DMS 273 (cell line): ENCODE measurements around the gene YIPF7.
A peak's percentile ranks its signal among the peaks of the same experiment; 100 is the strongest.

ENCODE experiments used
- DNase-seq: peaks from one replicate; lab custom pipeline; 2025; ENCODE audit not compliant: unreplicated experiment; lab: John Stamatoyannopoulos, UW

Gene YIPF7

DNA sequence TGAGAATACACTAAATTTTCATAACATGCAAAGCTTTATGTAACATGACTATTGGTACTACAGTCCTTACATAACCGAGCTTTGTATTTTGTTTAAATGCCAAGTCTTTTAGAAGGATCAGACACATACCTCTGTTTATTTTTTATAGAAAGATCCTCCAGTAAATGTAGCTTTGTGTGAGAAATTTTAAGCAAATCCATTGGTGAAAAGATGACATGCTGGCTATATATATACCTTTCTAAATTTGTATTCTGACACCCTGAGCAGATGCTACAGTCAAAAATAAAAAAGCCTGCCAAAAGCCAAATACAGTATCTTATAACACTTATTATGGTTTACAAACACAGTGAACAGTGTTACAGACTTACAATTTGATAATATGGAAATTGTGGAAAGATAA, at the start of gene YIPF7:
Gene YIPF7, minus strand, starts transcription at position 201 of the 400 bp plus-strand sequence. CDS start 1,525 bp downstream, outside the sequence.
- no peak for DNase-seq

DNA sequence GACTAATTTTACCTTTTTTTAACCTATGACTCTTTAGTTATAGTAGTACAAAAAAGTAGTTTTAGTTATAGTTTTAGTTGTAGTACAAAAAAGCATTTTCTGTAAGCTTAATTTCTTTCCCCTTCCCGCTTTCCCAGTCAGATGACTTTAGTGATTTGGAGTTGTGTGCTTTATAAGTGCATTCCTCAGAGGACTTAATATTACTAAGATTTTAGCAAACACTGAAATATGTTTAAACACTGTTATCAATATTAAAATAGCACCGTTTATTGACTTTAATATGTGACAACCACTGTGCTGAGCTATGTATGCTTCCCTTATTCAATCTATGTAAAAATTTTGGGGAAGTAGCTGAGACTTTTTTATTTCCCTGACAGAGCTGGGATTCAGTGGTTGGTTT, 49.6 kb upstream of the YIPF7 start:
- DNase-seq: no peak

DNA sequence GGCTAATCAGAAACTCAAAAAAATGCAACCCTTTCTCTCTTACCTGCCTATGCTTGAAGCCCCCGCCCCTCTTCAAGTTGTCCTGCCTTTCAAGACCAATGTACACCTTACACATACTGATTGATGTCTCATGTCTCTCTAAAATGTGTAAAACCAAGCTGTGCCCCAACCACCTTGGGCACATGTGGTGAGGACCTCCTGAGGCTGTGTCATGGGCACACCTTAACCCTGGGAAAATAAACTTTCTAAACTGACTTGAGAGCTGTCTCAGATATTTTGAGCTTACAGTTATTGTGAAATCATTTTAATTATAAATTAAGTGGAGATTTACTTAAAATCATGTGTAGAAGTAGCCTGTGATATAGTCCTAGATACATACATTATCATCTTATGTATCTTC, 49.0 kb upstream of the YIPF7 start:
- DNase-seq: no peak

DNA sequence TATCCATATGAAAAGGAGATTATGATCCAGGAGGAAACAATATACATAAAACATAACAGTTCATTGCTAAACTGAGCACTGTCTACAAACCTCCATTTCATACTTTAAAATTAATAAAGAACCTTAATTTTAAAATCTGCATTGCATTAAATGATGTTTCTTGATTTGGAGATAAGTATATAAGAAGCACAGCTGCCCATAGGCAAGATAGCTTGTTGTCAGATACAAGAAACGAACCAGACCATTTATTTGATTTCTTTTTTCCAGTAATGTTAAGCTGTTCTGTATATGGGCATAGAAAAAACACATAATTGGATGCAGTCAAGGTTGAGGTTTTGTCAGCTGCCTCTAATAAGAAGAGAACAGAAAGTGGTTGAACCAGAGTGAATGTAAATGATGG, 33.2 kb upstream of the YIPF7 start:
- no peak for DNase-seq

DNA sequence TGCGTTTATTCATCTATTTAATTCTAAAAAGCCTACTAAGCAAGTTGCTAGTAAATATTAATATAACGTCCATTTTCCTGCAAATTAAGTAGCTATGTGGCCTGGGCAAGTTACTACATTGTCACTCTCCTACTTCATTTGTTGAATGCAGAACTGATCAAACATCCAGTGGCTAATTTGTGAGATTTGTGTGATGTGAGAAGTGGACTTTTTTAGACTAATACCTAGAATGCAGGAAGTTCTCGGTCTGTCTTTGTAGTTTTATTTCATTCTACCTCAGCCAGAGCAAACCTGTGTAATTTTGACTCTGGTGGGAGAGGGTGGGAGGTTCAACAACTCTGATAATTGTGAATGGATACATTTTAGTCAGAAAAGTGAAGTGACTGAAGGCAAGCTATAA, 27.6 kb upstream of the YIPF7 start:
- no peak for DNase-seq

DNA sequence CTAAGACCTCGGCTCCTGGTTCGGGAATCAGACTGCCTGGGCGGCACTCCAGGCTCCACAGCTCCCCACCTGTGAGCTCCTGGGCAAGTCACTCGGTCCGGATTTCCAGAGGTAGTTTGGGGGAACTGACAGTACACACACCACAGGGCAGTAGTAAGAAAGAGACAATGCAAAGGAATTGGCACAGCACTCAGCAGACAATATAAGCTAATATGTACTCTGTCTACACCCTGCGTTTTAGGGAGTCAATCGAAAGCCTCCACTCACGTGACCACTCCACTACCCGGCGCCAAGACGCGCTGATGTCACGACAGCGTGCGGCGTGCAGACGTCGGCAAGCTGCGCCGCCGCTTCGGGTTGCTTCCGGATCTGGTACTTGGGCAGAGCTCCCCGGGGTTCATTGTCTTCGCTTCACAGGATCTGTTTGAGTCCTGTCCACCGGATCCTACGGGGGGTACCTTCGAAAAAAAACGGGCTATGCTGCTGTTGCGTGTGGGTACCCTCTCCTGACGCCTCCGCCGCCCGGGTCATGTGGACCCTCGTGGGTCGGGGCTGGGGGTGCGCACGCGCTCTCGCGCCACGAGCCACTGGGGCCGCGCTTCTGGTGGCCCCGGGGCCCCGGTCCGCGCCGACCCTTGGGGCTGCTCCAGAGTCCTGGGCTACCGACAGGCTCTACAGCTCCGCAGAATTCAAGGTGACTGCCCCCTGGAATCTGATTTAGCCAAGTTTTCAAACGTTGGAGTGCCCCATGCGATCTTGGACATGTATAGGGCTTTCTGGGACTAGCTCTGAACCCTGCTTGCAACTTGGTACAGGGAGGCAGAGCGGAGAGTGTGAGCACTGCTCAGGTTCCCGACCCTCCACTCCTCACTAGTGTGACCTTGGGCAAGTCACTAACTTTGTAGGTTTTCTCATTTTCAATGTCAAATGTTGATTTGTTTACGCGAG, 26.9 kb upstream of the YIPF7 start, which contains the start of gene GUF1:
Gene GUF1, plus strand, starts transcription at position 327 of the 948 bp plus-strand sequence. Its CDS starts 203 bp downstream, at position 530.
- peak; percentile 92 for DNase-seq

DNA sequence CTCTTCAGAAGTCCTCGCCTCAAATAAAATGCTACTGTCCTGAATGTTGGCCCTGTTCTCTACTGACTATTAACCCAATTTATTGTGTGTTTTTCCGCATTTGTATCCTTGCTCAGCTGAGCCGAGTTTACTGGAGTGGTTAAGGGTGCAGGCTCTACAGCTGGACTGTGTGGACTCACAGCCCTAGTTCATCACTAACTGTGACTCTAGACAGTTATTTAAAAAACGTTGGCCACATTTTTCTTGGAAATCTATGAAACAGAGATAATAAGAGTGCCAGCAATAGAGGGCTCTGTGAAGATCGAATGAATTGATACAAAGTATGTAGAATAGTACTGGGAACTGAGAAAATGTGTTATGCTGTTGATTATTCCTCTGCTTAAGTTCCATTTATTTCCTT, 23.9 kb upstream of the YIPF7 start:
- no peak for DNase-seq

DNA sequence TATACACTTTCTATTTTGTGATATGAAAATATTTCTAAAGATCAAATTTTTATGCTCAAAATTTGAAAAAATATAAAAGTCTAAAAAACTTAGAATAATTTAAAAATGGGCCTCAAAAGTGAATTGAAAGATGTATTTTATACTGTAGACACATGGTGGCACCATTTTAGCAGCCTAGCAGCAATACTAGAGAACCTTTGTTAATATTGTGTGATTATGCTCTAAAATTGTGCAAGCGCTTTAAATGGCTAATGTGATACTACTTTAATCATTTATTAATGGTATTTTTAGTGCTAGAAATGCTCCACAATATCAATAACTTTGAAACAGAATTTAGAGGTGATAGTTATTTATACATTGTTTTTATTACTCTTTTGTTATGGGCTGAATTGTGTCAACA, 23.0 kb upstream of the YIPF7 start:
- DNase-seq: no peak

DNA sequence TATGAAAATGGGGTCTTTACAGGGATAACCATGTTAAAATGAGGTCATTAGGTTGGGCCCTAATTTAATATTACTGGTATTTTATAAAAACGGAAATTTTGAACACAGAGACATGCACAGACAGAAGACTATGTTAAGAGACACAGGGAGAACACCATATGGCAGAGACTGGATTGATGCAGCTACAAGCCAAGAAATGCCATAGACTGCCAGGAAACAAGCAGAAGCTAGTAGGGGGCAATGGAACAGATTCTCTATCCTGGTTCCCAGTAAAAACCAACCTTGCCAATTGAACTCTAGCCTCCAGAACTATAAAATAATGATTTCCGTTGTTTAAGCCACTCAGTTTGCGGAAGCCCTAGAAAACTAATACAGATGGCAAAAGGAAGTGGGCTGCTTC, 20.2 kb upstream of the YIPF7 start:
- DNase-seq: peak; percentile 12

DNA sequence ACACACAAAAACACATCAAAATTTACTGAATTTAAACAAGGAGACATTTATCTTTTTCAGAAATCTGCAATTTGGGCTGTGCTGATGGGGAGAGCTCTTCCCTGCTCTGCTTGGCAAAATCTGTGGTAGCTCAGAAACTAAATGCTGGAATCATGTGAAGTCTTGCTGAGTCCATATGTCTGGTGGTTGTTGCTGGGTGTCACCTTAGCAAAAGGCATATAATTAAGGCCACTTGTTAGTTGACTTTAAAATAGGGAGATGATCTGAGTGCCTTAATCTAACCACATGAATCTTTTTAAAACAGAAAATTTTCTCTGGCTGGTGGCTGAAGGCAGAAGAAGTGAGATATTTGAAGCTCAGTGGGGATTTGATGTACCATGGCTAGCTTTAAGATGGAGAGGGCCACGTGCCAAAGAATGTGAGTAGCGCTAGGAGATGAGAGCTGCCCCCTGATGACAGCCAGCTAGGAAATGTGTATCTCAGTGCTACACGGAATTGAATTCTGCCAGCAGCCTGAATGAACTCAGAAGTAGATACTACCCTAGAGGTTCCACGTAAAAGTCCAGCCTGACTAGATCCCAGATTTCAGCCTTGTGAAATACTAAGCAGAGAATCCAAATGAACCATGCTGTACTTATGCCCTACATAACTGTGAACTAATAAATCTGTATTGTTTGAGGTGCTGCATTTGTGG, 19.2 kb upstream of the YIPF7 start:
- DNase-seq: peak; percentile 34

DNA sequence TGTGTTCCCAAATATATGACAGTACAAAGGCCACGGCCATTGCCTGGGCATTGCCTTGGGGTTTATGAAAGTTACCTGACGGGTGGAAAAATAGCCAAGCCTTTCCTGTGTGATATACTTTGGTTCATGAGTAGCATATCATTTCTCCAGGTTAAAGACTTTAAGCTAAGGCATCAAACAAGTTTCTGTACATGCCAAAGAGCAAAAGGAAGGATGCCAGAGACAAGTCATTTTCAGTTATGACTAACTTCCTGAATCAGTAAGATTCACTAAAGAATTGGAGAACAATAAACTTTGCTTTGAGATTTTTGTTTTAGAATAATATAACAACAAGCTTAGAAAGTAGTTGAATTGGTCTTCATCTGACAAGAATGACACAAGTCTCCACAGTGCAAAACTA, 17.1 kb upstream of the YIPF7 start:
- no peak for DNase-seq

DNA sequence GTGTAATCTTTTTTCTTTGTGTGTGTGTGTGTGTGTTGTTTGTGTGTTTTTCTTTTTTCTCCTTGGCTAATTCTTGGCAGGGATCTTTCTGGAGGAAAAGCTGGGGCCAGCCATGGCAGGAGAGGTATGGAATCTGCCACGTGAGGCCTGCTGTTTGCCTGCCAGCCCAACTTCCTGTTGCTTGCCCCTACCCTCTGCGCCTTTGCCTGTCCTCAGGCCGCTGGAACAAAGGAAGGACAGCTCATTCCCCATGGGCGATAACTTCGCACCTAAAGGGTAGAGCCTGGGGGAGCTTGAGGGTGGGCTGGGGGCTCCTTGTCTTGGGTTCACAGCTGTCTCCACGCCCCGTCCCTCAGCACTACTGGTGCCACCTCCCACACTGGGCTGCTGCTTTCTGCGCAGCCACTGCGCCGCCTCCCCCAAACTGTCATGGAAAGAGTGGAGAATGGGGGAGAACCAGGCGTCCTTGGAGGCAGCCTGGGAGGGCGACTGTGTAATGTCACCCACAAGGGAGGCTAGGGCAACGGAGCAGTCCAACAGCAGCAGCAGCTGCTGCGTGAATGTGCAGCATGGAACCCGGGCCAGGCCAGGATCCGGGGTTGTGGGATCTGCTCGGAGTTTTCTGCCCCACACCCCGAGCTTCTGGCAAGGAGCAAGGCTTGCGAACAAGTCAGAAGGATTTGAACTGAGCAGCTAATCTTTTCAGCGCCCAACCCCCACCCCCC, 12.3 kb upstream of the YIPF7 start:
- DNase-seq: no peak

DNA sequence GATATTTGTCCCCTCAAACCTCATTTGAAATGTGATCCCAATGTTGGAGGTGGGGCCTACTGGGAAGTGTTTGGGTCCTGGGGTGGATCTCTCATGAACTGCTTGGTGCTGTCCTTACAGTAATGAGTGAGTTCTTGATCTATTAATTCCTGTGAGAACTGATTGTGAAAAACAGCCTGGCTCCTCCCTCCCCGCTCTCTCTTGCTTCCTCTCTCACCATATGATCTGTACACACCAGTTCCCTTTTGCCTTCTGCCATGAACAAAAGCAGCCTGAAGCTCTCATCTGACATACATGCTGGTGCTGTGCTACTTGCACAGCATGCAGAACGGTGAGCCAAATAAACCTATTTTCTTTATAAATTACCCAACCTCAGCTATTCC, 11.2 kb upstream of the YIPF7 start:
- peak; percentile 2 for DNase-seq

DNA sequence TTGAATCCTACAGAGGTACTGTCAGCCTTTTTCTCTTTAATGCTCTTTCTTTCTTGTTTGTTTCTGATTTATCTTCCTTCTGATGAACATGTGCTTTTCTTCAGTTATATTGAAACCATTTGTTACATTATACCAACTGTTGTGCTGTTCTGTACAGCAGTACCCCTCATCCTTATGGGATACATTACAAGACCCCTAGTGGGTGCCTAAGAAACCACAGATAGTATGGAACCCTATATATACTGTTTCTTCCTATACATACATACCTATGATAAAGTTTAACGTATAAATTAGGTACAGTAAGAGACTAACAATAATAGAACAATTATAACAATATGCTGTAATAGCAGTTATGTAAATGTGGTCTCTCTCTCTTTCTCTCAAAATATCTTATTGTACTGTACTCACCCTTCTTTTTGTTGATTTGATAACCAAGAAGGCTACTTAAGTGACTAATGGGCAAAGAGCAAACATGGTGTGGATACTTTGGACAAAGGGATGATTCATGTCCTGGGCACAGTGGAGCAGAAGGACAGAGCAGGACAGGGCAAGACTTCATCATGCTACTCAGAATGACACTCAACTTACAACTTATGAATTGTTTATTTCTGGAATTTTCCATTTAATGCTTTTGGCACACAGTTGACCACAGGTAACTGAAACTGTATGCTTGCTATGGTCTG, 10.7 kb upstream of the YIPF7 start:
- DNase-seq: no peak

DNA sequence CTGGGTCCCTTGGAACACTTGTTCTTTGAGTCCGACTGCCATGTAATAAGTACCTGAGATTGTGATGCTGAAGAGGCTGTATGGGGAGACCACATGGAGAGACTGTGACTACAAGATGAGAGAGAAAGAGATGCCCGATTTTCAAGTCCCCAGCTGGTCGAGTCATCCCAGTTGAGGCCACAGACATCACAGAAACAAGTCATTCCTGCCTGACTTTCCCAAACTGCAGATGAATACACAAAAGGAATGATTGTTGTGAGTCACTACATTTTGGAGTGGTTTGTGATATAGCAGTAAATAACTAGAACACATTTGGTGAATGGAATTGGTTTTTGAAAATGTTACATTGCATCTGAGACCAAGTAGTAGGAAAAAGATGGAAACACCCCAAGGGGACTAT, 9.0 kb upstream of the YIPF7 start:
- DNase-seq: no peak

DNA sequence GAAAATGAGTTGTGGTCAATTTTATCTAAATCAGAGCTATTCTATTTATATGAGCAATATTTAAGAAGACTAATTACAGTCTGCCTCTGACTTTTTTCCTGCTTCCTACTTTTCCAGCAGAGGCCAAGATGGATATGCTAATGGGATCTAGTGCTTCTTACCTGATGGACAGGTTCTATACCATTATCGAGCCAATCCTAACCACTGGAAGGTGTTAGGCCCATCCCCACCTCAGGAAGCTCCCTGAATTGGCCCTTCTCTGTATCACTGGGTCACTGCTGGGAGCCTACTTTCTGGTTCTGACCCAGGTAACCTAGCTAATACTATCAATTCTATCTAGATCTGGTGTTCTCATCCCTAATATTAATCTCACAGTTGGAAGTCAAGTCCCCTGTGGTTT, 577 bp upstream of the YIPF7 start:
- DNase-seq: no peak

DNA sequence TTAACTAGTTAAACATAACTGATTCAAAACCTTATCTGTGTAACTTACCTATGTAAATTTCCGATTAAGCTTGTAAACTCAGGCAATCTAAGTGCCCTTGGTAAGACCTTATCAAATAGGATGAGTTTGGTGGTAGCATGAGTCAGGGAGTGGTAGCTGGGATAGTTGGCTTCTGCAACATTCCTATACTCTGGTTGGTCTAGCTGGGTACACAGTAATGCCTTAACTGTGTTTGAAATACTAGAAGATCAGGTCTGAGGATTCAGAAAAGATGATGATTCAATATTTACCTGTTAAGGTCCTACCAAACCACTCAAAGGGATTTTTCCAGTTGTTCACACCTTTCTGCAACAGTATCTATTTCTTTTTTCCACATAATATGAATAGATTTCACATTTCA, 5.3 kb downstream of the YIPF7 start:
- no peak for DNase-seq

DNA sequence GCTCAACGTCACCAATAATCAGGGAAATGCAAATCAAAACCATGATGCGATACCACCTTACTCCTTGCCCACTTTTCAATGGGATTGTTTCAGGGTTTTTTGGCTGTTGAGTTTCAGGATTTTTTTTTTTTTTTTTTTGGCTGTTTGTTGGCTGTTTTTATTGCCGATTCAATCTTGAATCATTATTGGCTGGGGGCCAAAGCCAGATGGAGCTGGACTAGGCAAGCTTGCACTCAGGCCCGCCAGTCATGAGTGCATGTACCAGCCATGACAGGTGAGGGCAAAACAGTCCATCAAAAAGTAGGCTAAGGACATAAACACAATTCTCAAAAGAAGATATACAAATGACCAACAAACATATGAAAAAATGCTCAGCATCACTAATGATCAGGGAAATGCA, 13.3 kb downstream of the YIPF7 start:
- DNase-seq: peak; percentile 7

DNA sequence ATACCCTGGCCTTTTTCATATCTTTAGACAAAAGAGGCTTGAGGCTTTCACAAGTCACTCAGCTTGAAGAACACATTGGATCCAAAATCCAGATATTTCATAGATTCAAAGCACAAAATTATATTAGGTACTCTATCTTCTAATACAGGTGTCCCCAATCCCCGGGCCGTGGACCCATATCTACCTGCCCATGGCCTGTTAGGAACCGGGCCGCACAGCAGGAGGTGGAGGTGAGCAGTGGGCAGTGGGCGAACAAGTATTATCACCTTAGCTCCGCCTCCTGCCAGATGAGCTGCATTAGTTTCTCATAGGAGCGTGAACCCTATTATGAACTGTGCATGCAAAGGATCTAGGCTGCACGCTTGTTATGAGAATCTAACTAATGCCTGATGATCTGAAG, 18.7 kb downstream of the YIPF7 start:
- DNase-seq: no peak

DNA sequence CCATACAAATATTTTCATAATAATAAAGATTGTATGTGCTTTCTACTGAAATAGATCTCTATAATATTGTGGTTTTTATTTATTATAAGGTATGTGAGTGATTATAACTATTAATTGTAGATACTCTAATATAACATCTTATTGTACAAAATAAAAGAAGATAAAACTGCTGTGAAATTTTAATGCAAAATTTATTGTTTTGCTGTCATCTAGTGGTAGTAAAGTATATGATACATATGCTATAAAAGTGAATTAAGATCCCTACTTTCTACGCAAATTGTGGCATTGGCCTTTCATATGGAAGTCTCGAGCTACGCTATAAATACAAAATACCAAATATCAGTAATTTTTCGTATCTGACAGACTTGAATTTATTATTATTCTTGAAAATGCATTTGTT, 19.3 kb downstream of the YIPF7 start:
- DNase-seq: peak; percentile 1

DNA sequence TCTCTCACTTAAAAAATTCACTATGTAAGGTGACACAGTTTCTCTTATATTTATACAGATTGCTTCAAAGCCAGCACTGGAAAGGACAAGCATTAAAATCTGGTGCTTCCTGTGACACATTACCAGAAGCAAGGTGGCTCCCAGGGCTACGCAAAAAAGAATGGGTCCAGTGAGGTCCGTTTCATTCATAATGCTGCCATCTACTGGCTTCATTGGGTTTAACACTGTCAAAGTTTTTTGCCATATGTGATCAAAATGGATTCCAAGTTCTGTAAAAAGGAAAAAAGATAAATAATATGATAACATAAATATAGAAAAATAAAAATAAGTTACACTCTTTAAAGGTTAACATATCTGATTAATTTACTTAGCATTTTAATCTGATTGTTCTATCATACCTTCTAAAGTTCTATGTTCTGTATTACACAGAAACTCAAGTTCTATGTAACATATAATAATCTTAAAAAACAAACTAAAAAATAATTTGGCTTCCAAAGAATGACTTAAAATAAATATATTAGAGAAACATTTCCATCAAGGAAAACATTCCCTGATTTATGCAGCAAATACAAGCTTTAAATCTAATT, 22.1 kb downstream of the YIPF7 start:
- DNase-seq: peak; percentile 61
